ENCODE results near the gene CCDC158. TPM values are rescaled to one million over a fixed set of nuclear protein-coding genes. Genes with fewer than 3 reads are reported as not detected.
"Not testable (repeated sequence)": the region's sequence is repeated elsewhere in the genome, so short reads cannot be mapped to it uniquely, and the experiment has no call there.

The CCDC158 gene
- total RNA-seq, 1 donor from 2014 or later = not detected

DNA sequence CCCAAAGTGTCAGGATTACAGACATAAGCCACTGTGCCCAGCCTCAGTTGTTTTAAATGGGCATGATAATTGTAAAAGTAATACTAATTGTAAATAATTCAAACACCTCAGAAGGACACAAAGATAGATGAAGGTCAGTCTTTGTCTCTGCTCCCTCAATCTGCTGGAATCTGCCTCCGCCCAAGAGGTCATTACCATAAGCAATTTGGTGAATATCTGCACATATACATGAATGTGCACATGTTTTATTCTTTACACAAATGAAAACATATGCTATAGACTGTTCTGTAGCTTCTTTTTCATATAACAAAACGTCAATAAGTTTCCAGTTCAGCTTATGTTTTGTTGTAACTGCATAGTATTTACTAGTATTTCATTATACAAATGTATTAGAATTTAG, 107.4 kb downstream of the CCDC158 start:
- no peak for DNase-seq (ENCODE audit: extremely low read depth, low read depth, low spot score)

GRCh38 chr4:76312457-76312856, 108.5 kb downstream of the CCDC158 start:
- DNase-seq (ENCODE audit: extremely low read depth, low read depth, low spot score) = no peak

DNA sequence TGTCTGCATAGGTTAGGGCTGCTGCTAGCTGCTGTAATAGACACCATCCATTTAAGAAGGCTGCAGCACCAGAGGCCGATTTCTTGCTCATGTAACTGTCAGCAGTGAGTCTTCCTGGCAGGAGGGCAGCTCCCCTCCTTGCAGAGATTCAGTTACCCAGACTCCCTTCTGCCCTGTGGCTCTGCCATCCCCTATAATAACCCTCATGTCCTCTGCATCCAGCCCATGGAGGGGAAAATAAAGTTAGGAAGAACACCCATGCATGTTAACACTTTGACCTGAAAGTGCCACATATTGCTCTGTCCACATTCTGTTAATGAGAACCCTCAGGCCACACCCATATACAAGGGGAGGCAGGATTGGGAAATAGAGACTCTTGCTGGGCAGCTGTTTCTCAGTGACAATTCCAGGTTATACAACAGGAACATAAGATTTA, 109.0 kb downstream of the CCDC158 start:
- no peak for DNase-seq (ENCODE audit: extremely low read depth, low read depth, low spot score)

DNA sequence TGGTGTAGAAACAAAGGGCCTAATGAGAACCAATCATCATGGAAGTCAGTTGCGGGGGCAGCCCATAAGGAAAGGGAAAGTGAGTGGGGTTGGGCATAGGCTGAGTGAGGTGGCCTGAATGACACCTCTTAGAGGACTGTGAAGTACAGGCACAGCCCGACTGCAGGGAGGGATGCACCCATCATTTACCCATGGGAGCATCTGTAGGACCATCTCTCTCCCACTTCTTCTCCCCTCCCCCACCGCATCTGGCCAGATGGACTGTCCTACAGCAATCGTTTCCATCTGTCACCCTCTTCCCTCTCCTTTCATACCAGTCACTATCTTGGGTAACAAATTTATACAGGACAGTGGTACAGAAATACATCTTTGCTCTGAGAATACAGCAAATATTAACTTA, 110.3 kb downstream of the CCDC158 start:
- DNase-seq (ENCODE audit: extremely low read depth, low read depth, low spot score) = no peak

- no peak for DNase-seq (ENCODE audit: extremely low read depth, low read depth, low spot score)
Observed at GRCh38 chr4:76309939-76310550, 110.9 kb downstream of the CCDC158 start.

DNA sequence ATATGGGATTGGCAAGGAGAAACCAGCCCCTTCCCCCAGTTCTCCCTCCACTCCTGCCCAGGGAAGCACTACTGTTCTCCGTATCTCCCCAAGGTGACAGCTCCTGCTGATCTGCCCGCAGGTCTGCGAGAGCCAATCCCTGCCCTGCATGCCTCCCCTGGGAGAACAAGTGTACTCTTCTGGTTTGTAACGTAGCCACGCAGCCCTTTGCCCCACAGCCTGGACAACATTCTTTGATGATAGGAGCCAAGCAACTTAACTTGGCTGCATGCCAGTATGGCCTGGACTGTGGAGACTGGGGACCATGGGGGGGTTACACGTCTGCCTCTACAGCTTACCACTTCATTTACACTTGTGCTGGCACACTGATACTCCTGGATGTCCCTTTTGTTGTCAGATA, 112.4 kb downstream of the CCDC158 start:
- no peak for DNase-seq (ENCODE audit: extremely low read depth, low read depth, low spot score)

DNA sequence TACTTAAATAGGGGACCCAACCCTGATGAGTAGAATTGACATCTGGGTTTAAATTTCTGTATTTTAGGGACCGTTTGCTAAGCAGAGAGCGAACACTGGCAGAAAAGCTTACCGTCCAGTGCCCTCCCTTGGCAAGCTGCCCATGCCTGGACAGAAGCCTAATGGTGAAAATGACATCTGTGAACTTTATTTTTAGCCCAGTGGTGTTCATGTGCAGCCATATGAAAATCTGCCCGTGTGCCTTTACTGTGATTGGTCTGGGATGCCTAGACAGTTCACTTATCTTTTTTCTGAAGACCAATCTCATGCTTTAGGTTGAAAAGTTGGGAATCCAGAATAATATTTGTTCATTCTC, 113.3 kb downstream of the CCDC158 start:
- no peak for DNase-seq (ENCODE audit: extremely low read depth, low read depth, low spot score)

GRCh38 chr4:76306882-76307659, 113.9 kb downstream of the CCDC158 start:
- no peak for DNase-seq (ENCODE audit: extremely low read depth, low read depth, low spot score)

GRCh38 chr4:76305971-76306881, 114.7 kb downstream of the CCDC158 start, which contains the start of gene STBD1:
STBD1 (plus strand) TSS chr4:76306733; CDS start chr4:76306770, 37 bp downstream.
- DNase-seq (ENCODE audit: extremely low read depth, low read depth, low spot score) = no peak

GRCh38 chr4:76305033-76305687, 115.8 kb downstream of the CCDC158 start:
- DNase-seq (ENCODE audit: extremely low read depth, low read depth, low spot score) = no peak

DNA sequence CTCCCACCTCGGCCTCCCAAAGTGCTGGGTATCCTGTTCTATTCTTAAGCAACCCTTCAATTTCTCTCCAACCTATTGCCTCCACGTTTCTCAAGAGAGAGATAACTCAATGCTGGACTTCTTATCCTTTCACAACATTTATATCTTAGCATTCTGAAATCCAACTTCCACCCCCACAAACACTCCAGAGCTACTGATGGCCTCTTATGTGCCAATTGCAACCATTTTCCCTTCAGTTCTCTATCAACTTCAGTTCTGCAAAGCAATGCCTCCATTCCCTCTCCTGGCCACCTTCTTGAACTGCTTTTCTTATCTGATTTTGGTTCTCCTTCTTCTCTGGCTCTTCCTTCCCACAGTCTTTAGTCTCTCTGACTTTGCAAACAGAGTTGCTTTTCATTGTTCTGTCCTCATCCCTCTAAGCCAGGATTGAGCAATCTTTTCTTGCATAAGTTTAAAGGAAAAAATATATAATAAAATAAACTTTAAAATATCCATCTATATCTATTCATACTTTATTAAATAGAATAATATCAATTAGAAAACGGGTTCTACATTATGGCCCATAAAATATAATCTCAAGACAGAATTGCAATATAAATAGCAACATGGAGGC, 118.0 kb downstream of the CCDC158 start:
- no peak for DNase-seq (ENCODE audit: extremely low read depth, low read depth, low spot score)

DNA sequence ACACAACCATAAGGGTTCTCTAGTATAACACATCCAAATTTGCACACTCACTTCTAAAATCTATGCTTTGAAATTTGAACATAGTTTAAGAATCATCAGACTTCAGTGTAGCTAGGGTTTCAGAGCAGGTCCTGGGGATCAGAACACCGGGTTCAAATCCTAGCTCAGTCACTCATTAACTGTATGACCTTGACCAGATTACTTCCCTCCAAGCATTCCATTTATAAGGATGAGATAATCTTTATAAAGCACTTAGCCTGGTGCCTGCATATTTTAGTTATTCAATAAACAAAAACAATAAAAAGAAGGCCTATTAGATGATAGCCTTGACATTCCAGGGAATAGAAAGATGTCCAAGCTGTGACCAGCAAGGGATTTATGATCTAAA, 119.2 kb downstream of the CCDC158 start:
- no peak for DNase-seq (ENCODE audit: extremely low read depth, low read depth, low spot score)

- DNase-seq (ENCODE audit: extremely low read depth, low read depth, low spot score) = no peak
Observed at GRCh38 chr4:76301068-76301774, 119.7 kb downstream of the CCDC158 start.

DNA sequence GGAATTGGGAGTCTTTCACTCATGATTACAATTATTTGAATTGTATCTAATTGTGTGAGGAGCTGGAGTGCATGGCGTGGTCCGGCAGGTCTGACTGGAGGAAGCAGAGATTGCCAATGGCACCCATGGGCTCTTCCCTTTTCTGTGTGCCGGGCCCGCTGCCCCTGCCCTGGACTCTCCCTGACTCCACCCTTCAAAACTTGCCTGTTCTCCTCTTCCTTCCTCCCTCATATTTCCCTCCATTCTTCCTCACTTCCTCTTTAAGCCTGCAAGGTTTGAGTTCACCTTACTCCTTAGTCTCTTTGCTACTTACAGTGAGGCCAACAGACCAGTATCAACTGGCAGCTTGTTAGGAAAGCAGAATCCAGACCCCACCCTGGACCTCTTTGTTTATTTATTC, 120.9 kb downstream of the CCDC158 start:
- DNase-seq (ENCODE audit: extremely low read depth, low read depth, low spot score) = no peak

GRCh38 chr4:76298227-76298626, 122.7 kb downstream of the CCDC158 start:
- no peak for DNase-seq (ENCODE audit: extremely low read depth, low read depth, low spot score)

DNA sequence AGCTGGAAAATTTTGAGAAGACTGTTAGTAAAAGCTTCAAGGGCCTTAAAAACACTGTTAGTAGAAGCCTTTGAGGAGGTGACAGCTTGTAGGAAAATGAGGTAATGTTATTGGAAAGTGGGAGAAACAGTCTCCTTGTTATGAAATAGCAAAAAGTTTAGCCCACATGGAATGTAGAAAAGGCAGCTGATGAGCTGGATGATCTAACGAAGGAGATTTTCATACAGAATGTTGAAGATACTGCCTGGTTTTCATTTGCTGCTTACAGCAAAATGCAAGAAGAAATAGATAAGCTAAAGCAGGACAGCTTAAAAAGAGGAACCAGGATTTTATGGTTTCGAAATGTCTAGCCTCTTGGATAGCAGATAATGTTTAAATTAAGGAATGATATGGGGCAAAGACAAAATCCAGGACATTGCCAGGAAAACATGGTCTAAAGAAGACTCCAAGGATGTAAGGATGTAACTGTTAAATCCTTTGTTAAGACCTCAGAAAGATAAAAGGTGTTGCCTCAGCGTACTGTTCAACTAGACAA, 124.6 kb downstream of the CCDC158 start:
- no peak for DNase-seq (ENCODE audit: extremely low read depth, low read depth, low spot score)

DNA sequence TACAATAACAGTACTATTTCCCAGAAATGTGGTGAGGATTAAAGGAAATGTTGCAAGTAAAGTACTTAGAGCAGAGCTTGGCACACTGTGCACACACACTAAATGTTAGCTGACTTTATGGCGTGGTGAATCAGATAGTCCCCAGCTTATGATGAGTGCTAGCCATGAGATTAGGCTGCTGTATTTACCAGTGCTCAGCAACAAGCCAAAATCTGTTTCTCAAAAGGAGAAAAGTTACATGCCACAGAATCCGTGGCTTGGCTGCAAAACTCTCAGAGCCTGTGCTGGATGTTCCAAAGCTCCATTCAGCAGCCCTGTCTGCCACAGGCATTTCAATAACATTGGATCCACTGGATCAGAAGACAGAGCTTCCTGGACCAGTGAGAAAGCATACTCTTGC, 127.2 kb downstream of the CCDC158 start:
- DNase-seq (ENCODE audit: extremely low read depth, low read depth, low spot score) = no peak

DNA sequence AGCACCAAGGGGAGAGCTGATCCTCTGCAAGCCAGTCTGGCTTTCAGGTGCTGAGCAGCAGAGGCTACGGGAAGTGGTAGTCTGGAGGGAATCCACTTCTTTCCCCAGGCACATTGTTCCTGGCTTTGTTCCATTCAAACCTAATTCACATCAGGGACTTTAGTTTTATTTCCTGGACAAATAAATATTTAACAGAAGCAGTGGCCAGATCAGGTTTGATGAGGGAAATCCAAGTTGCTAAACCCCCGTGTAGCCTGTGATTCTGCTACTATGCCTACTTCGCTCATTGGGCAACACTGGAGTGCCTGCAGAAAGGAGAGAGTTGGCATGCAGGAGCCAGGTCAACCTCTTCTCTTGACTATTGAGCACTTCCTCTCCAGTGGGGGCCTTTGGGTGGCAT, 128.2 kb downstream of the CCDC158 start:
- no peak for DNase-seq (ENCODE audit: extremely low read depth, low read depth, low spot score)

DNA sequence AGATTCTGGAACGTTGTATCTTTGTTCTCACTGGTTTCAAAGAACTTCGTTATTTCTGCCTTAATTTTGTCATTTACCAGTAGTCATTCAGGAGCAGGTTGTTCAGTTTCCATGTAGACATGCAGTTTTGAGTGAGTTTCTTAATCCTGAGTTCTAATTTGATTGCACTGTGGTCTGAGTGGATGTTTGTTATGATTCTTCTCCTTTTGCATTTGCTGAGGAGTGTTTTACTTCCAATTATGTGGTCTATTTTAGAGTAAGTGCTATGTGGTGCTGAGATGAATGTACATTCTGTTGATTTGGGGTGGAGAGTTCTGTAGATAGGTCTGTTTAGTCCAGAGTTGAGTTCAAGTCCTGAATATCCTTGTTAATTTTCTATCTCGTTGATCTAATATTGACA, 133.1 kb downstream of the CCDC158 start:
- DNase-seq (ENCODE audit: extremely low read depth, low read depth, low spot score) = not testable (repeated sequence)

DNA sequence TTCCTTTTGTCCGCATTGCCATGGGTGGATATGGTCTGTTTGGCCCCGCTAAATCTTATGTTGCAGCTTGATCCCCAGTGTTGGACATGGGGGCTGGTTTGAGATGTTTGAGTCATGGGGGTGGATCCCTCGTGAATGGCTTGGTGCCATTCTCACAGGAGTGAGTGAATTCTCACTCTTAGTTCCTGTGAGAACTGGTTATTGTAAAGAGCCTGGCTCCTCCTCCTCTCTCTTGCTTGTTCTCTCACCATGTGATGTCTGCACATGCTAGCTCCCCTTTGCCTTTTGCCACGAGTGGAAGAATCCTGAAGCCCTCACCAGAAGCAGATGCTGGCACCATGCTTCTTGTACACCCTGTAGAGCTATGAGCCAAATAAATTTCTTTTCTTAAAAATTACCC, 137.0 kb downstream of the CCDC158 start:
- DNase-seq (ENCODE audit: extremely low read depth, low read depth, low spot score) = no peak
